Measurements from ENCODE around the gene SNAPIN.

SNAPIN gene, protein sequence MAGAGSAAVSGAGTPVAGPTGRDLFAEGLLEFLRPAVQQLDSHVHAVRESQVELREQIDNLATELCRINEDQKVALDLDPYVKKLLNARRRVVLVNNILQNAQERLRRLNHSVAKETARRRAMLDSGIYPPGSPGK

DNA sequence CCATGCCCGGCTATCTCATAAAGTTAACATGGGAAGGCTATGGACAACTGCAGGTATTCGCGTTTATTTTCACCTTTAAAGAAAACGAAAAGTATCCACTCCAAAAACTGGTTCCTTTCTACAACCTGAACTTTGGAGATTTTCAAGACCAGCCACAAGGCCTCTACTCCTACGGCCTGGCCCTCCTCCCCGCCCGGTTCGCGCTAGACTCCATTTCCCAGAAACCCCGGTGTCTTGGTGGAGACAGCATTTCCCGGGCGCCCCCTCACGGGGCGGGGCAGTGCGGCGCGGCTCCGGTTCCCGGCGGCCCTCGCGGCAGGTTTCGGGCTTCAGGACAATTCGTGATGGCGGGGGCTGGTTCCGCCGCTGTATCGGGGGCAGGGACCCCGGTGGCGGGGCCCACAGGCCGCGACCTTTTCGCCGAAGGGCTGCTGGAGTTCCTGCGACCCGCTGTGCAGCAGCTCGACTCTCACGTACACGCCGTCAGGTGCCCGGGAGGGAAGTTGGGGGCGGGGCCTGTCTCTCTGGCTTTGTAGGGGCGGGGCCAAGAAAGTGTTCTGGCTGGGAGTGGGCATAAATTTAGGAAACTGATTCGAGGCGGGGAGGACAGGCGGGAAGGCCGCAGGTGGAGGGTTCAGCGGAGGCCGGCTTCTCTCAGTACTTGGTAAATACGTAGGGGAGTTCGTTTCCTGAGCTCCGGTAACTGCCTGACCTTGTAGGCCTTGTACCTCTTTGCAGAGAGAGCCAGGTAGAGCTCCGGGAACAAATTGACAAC, at the start of gene SNAPIN:
Gene SNAPIN (plus strand): TSS at position 304 of the 775 bp plus-strand sequence. CDS start 41 bp downstream, at position 345.
- TF ChIP-seq, protein P1, sequence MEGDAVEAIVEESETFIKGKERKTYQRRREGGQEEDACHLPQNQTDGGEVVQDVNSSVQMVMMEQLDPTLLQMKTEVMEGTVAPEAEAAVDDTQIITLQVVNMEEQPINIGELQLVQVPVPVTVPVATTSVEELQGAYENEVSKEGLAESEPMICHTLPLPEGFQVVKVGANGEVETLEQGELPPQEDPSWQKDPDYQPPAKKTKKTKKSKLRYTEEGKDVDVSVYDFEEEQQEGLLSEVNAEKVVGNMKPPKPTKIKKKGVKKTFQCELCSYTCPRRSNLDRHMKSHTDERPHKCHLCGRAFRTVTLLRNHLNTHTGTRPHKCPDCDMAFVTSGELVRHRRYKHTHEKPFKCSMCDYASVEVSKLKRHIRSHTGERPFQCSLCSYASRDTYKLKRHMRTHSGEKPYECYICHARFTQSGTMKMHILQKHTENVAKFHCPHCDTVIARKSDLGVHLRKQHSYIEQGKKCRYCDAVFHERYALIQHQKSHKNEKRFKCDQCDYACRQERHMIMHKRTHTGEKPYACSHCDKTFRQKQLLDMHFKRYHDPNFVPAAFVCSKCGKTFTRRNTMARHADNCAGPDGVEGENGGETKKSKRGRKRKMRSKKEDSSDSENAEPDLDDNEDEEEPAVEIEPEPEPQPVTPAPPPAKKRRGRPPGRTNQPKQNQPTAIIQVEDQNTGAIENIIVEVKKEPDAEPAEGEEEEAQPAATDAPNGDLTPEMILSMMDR (IDR thresholded peaks at IDR 0.05; ENCODE audit: low read length, missing control alignments) = no peak
- H3K4me3 ChIP-seq (replicated peaks; ENCODE audit: low read depth, low read length) = peak within 1 kb of the TSS; percentile 93
- DNase-seq (ENCODE audit: low read depth) = peak; percentile 86

DNA sequence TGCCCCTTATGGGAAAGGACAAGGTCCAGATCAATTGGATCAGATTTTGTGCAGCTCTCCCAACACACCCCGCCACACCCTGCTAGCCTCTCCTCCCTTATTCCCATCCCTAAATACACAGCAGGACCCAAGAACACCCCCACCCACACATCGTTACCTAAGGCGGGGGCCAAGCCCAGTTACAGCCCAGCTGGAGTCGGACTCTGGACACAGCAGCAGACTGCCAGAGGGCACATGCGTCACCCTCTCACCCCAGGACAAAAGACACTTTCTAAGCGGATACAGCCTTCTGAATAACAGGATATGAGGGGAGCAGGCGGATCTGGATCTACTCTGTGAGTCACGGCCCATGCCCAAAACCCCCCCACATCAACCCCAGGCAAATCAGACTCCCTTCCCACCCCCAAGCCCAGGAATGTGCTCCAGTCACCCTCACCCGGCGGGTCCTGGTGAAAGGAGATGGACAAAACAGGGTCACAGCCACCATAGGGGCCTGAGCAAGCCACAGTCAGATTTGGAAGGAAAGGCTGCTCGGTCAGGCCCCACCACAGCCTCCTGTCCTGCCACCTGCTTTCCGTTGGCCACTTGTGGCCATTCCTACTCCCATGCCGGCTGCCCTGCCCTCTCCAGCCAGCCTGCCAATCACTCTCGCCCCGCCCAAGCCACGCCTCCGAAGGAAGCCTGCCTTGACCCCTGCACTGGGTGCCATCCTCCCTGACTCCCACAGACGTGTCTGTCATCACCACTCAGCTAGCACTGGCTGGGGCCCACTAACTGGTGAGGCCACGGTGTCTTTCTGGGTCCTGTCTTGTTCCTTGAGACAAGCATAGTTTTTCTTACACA, 49.5 kb upstream of the SNAPIN start:
- TF ChIP-seq, protein P1 (IDR thresholded peaks at IDR 0.05; ENCODE audit: low read length, missing control alignments) = no peak
- H3K4me3 ChIP-seq (replicated peaks; ENCODE audit: low read depth, low read length) = peak overlapping the region; percentile 90
- peak; percentile 97 for DNase-seq (ENCODE audit: low read depth)

DNA sequence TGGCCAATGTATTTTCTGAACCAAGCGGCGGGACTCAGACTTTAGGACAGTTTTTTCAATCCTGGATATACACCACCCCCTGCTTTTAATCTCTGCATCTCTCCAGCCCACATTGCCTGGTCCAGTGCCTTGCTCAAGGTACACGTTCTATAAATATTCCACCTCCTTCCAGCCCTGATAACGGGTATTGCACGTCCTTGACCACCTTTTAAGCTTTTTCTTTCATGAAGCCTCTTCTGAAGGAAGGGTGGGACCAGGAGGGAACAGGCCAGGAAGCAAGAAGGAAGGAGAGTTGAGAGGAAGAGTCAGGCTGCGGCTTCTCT, 49.0 kb upstream of the SNAPIN start:
- H3K4me3 ChIP-seq (replicated peaks; ENCODE audit: low read depth, low read length) = peak overlapping the region; percentile 90
- DNase-seq (ENCODE audit: low read depth) = no peak
- TF ChIP-seq, protein P1 (IDR thresholded peaks at IDR 0.05; ENCODE audit: low read length, missing control alignments) = no peak

DNA sequence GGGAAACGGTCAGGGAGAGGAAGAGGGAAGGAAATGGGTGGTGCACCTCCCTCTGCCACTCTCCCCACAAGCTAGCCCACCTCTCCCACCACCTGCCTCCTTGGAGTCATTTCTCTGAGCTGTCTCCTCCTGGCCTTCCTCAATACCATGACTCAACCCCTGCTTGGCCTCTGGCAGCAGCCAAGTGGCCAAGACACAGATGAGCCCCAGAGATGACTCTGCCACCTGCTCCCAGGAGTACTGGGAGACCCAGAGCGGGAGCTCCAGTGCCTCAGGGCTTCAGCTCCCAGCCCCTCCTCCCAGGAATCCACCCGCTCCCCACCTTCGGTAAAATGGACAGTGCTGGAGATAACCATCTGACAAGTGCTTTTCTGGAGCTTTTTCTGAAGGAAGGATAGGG, 48.2 kb upstream of the SNAPIN start:
- peak overlapping the region; percentile 90 for H3K4me3 ChIP-seq (replicated peaks; ENCODE audit: low read depth, low read length)
- DNase-seq (ENCODE audit: low read depth) = no peak
- TF ChIP-seq, protein P1 (IDR thresholded peaks at IDR 0.05; ENCODE audit: low read length, missing control alignments) = no peak

DNA sequence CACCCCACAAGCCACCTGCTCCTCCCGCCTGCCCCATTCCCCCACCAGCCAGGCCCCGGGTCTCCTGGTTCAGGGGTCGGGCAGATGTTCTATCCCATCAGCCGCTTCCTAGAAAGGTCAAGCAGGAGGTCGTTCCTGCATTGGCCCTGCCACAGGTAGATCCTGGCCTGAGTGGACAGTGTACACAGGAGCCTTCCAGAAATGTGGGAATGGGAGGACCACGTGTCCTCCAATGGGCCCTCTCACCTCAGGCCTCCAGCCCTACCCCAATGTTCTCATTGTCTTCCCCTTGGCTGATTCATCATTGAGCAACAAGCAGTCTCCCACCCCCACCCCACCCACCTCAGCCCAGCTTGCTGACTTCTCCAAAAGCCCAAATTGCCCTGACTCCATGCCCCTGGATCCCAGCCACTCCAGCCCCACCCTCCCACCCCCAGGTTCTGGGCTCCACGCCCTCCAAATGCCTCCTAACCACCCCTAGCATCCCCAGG, 47.6 kb upstream of the SNAPIN start:
- peak; percentile 61 for DNase-seq (ENCODE audit: low read depth)
- TF ChIP-seq, protein P1 (IDR thresholded peaks at IDR 0.05; ENCODE audit: low read length, missing control alignments) = no peak
- H3K4me3 ChIP-seq (replicated peaks; ENCODE audit: low read depth, low read length) = peak overlapping the region; percentile 90

DNA sequence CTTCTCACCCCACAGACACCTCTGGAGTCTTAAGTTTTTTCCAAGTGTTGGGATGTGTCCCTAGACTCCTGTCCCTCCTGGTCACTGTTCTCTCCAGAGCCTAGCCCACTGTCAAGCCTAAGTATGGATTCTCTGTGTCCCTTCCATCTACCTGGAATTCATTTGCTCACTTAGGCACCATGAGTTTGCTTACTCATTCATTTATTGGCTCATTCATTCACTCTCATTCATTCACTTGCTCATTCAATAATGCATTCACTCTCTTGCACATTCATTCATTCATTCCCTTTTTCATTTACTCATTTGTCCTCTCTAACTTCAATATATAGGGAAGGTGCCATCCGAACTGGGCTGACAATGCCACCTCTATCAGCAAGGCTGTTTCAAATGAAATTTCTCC, 47.1 kb upstream of the SNAPIN start:
- H3K4me3 ChIP-seq (replicated peaks; ENCODE audit: low read depth, low read length) = peak overlapping the region; percentile 90
- TF ChIP-seq, protein P1 (IDR thresholded peaks at IDR 0.05; ENCODE audit: low read length, missing control alignments) = no peak
- DNase-seq (ENCODE audit: low read depth) = no peak
